Epithelial cell of prostate (primary cell): ENCODE measurements around the gene OTOS.

Experiments
- DNase-seq: peaks from one replicate; pipeline ENCODE4 v3.0.0-alpha.2; 2011; ENCODE audit warnings: low read depth, low spot score
- H3K27ac ChIP-seq: fragments of 450-650 bp; 2 replicates; pipeline ENCODE4 v1.5.1; 2017; ENCODE audit warnings: mild to moderate bottlenecking

The OTOS gene

DNA sequence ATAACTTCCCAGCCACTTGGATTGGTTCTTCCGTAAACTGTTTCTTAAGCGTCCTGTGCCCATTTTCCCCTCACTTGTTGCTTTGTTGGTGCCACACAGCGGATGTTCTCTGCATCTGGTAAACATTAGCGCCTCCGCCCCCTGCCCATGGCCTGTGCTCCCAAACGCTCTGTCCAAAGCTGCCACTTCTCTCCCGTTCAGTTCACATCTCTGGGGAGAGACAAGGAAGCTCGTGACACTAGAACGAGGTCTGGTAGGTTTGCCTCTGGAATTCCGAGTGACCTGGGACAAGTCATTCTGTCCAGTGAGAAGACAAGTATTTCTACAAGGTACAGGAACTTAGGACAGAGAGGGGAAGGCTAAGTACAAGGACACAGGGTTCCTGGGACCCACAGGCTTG, 13.7 kb downstream of the OTOS start:
- DNase-seq, result no peak
- no peak overlapping the region for H3K27ac ChIP-seq

DNA sequence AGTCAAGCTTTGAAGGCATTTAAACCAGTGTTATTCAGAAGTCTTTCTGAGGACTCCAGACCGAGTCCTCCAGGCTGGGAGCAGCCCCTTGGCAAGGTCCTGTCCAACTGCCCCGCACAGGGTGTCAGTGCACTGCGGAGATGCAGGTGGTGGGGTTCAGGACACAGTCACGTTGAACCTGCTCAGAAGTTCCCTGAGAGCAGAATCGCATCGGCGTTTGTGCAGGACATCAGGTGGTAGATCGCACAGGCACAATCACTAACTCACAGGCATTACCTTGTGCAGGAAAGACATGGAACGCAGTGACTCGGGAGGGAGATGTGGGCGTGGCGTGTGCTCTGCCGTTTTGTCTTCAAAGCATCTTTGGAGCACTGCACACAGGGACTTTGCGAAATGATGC, 14.7 kb downstream of the OTOS start:
- no peak overlapping the region for H3K27ac ChIP-seq
- no peak for DNase-seq

DNA sequence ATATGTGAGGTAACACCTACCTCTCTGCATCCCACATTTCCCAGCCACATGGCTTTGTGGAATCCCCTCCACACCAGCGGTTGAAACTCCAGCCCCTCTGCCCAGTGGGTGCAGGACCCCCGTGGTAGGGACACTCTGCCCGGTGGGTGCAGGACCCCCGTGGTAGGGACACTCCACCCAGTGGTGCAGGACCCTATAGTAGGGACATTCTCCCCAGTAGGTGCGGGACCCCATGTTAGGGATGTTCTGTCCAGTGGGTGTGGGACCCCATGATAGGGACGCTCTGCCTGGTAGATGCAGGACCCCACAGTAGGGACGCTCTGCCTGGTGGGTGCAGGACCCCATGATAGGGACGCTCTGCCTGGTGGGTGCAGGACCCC, 15.8 kb downstream of the OTOS start:
- DNase-seq, result no peak
- no peak overlapping the region for H3K27ac ChIP-seq

DNA sequence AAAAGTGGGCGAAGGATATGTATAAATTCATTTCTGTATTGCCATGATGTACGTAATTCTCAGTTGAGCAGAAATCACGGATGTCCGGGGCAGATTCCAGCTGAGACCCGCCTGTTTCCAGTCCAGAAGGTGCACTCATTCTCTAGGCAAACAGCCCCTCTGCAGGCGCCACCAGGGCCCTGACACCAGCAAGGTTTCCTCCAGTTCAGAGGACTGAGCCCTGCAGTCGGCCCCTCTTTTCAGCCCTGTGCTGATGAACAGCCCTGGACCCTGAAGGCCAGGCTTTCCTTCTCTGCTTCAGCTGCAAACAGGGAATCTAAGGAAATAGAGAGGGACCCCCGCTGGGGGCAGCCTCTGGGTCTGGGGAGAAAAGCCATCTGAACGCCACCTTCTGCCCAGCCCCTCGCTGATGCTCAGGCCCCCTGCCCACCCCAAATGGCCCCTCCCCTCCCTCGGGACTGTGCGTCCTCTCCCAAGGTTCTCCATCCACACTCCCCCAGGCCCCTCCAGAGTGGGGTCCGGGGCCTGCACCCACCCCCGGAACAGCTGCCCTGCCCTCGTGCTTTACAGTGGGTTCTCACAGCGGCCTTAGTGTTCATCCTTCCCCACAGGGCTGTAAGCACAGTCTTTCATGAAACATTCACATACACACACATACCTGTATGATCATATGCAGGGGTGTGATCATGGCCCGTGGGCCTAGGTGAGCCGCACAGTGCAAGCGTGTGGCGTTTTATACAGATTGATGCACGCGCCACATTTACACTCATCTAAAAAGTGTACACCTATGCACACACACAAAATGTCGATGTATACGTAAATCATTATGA, 16.4 kb downstream of the OTOS start:
- no peak for DNase-seq
- H3K27ac ChIP-seq, result no peak overlapping the region

DNA sequence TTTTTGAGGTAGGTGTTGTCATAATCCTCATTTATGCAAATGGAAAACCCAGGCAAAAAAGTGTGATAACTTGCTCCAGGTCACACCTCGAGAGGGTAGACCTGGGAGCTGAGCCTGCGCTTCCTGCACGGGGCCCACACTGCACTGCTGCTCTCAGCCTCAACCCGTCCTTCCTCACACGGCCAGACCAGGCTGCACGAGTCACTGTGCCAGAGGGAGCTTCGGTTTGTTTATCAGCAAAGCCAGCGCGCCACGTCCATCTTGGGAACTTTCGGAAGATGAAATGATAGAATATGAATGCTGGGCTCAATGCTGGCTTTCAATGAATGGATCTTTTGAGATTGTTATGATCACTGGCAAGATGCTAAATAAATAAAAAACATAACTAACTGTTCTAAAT, 18.8 kb downstream of the OTOS start:
- DNase-seq, result no peak
- H3K27ac ChIP-seq, result no peak overlapping the region

DNA sequence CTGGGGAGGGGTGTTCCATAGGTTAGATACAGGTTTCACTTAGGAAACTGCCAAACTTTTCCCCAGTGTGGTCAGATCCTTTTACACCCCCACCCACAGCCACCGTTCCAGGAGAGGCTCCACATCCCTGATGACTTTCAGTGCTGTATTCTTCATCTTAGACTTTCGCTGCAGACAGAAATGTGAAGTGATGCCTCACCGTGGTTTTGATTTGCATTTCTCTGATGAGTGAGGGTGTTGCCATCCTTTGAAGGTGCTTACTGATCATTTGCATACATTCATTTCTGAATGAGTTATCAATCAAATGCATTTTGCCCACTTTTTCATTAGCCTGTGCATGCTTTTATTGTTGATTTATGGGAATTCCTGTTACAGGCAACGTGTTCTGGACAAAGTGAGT, 19.3 kb downstream of the OTOS start:
- no peak for DNase-seq
- no peak overlapping the region for H3K27ac ChIP-seq

DNA sequence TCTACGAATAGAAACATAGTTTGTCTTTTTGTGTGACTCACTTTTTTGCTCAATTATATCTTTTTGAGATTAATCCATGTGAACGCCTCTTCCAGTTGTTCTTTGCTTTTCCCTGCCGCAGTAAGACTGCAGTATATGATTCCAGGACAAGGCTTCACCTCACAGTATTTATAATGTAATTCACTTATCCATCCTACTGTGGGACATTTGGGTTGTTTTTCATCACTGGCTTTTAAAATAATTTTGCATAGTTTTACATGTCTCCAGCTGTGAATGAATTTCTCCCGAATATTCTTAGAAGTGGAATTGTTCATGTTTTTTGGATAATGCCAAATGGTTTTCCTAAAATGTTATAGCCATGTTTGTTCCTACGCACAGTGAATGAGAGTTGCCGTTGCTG, 26.2 kb downstream of the OTOS start:
- no peak for DNase-seq

DNA sequence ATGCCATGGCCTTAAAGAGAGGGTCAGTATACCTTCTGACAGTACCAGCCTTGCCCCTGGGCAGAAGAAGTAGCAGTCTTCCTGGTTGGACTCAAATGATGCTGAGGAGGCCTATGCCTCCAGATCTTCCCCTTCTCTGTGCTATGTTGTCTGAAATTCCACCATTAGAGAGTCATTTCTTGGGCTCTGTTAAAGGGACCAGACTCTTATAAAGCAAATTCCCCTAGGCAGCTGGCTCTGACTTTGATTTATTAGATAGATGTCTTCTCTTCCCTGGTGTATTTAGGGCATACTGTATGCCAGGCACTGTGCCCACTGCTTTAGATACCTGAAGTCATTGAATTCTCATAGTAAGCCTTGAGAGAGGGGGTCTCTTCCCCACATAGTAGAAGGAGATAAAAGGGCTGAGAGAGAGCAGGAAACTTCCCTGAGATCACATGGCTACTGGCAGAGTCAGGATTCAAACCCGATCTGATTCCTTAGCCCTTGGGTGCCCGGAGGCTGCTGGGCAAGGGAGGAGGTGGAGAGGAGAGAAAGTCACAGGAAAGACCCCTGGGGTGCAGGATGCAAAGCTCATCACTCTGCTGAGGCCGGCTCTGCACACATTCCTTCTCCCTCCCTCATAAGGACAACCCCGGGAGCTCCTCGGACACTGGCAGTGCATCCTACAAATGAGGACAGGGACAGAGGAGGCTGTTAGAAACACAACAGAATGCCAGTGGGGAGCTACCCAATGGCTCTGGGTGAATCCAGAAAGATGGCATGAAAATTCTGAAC, 27.4 kb downstream of the OTOS start:
- no peak for DNase-seq
- no peak overlapping the region for H3K27ac ChIP-seq

More for the DNA sequence above, 26.2 kb downstream of the OTOS start:
- no peak overlapping the region for H3K27ac ChIP-seq

DNA sequence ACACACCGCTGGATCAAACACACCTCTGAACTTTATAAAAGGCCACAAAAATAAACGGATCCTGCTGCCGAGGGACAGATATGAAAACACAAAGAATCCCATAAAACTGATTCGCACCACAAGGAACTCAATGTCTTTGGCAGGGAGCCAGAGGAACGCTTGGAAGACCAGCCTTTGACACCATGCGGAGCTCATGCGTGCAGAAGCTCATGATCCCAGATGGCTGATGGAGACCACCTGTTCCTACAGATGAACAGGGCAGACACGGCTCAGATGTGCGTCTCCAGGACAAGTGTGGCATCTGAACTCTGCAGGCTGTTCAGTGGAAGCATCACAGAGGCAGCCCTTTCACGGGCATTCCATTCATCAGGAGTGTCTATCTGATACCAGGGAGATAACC, 29.2 kb downstream of the OTOS start:
- DNase-seq, result no peak
- H3K27ac ChIP-seq, result no peak overlapping the region

DNA sequence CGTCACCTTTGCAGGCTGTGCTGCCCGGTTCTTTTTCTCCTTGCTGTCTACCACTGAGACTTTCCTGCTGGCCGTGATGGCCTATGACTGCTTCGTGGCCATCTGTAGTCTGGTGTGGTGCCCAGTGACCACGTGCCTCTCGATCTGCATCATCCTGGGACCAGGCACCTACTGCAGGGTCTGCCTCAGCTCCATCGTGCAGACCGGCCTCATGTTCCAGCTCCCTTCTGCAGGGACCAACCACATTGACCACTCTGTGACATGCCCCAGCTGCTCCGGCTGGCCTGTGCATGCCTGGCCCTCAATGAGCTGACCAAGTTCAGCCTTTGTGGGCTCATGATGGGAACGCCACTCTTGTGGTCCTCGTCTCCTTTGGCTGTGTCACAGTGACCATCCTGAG, 31.1 kb downstream of the OTOS start:
- H3K27ac ChIP-seq, result no peak overlapping the region
- no peak for DNase-seq

DNA sequence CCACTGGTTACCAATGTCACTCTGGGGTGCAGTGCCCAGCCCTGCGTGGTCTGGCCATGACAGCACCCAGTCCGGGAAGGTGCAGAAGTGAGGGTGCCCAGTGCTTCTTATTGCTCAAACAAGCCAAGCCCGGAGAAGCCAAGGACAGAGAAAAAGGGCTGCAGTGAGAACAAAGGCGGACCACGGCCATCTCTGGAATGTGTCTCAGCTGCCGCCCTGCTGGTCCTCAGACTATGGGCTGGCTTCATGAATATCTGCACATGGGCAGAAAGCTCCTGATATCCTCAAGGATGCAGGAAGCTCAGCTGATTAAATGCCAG, 33.0 kb downstream of the OTOS start:
- DNase-seq, result no peak

DNA sequence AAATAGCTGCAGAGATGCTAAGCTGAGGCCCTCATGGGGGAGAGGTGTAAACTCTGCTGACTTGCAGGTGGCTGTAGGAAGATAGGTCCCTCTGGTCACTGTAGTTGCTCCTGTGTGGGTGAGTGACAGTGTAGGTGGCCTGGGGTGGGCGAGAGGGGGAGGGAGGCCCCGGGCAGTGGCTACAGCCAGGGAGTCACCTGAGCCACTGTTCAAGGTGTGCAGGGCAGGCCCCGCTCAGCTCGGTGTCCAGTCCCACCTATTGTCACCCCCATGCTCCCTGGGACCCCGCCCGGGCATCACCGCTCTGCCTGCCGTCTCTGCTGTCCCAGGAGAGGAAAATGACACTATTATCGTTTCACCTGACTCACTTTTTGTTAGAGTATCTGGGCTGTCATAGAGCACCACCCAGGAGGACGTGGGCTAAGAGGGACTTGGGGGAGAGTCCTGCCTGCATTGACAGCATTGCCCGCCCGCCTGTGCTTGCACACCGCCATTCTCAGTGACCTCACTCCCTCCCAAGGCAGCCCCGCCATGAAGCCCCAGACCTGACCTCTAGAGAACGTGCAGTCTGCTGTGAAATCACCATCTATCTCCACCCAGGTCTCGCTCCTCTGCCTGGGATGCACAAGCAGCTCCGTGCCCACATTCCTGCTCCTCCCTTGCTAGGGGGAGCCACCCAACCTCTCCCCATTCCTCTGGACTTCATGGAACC, 33.5 kb downstream of the OTOS start:
- DNase-seq, result no peak
- no peak overlapping the region for H3K27ac ChIP-seq

More for the DNA sequence above, 33.0 kb downstream of the OTOS start:
- no peak overlapping the region for H3K27ac ChIP-seq

DNA sequence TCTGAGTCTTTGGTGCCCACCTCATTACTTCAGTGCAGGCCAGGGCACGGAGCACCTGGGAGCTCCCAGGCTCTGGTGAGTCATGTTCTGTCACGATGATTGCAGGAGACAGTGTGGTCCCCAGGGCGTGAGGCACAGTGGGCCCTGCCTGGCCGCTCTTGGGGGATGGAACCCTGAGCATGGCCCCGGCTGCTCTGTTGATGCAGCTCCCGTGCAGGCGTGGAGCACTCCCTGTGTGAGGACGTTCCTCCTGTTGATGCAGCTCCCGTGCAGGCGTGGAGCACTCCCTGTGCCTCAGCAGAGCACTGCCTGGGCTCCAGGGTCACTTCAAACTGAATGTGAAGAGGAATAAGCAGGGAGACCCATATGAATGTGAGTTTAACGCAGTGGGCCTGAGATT, 34.5 kb downstream of the OTOS start:
- no peak for DNase-seq
- H3K27ac ChIP-seq, result no peak overlapping the region

DNA sequence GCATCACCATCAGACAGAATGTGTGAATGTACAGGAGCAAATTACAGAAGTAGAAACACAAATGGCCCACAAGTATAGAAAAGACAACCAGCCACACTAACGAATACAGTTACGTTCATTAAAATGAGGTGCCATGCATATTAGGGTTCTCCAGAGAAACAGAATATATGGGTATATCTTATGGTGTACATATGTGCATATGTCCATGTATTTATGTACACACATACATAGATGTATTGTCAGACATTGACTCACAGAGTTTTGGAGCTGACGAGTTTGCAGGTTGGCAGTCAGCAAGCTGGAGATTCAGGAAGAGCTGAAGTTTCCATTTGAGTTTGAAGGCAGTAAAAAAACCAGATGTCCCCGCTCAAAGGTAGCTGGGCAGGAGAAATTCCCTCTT, 37.3 kb downstream of the OTOS start:
- H3K27ac ChIP-seq, result no peak overlapping the region
- DNase-seq, result no peak

DNA sequence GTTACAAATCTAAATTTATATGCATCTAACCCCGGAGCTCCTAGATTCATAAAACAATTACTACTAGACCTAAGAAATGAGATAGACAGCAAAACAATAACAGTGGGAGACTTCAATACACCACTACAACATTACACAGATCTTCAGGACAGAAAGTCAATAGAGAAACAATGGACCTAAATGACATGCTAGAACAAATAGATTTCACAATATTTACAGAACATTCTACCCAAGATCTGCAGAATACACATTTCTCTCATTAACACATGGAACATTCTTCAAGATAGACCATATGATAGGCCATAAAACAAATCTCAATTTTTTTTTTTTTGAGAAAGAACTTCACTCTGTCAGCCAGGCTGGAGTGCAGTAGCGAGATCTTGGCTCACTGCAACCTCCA, 42.1 kb downstream of the OTOS start:
- no peak for DNase-seq
- no peak overlapping the region for H3K27ac ChIP-seq

DNA sequence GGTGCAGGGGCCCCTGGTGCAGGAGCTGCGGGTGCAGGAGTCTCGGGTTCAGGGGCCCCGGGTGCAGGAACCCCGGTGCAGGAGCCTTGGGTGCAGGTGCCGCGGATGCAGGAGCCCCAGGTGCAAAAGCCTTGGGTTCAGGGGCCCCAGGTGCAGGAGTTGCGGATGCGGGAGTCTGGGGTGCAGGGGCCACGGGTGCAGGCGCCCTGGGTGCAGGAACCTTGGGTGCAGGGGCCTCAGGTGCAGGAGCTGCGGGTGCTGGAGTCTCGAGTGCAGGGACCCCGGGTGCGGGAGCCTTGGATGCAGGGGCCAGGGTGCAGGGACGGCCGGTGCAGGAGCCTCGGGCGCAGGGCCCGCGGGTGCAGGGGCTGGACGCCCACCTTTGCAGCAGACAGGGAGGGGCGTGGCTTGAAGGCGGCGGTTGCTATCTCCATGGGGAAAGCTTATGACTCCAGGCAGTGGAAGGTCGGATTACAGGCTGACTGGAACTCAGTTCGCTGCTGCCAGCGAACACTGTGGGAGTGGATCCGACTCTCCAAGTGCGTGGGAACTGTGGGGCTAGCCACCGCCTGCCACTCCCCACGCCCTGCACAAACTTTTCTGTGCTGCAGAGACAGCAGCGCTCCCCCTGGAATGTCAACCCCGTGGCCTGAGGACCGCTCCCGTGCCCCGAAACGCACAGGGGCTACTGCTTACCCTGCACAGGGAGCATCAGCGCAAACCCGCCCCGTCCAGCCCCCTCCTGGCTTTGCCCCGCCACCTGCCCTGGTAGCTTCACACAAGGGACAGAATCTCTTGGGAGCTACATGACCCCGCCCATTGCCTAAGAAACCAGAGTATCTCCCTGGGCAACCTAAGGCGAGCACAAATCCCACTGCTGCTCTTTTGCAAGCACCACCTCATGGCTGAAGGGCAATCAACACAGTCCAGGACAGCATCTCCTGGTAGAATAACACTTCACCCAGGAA, 44.6 kb downstream of the OTOS start:
- no peak overlapping the region for H3K27ac ChIP-seq
- DNase-seq, result no peak

DNA sequence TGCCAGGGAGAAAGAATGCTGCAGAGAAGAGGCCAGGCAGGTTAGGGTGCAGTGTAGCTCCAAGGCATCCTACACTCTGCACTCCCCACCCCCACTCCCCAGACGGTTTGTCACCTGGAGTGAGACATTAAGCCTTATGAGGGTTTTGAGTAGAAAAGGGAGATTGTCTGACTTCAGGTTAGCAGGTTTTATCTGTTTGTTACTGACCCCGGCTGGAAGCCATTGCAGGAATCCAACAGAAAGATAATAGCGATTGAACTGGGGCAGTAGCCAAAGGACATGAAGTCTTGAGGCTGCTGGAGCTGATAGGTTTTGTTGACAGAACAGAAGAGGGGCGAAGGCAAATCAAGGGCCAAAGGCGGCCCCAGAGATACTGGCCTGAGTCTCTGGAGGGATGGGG, 51.2 kb downstream of the OTOS start:
- no peak for DNase-seq
- no peak overlapping the region for H3K27ac ChIP-seq
